GM12891 (cell line): ENCODE measurements around the gene TMEM208.

Source experiments
- DNase-seq: peaks from one replicate; pipeline ENCODE4 v3.0.0; 2011; ENCODE audit warnings: low spot score; ENCODE audit not compliant: insufficient read length
- FAIRE-seq: peaks from 2 replicates; lab custom pipeline; 2011; peaks lifted over from hg19 to GRCh38; lab: Jason Lieb, UNC
- PAX5 ChIP-seq: IDR thresholded peaks from 2 replicates; pipeline ENCODE4 v1.6.1; 2011; ENCODE audit warnings: low read length, moderate library complexity, mild to moderate bottlenecking; ENCODE audit not compliant: insufficient read depth, severe bottlenecking
- POLR2A ChIP-seq: IDR thresholded peaks from 2 replicates; pipeline ENCODE4 v1.6.1; 2011; ENCODE audit warnings: low read depth, low read length, control low read depth
- POLR2AphosphoS5 ChIP-seq: IDR thresholded peaks from 2 replicates; pipeline ENCODE4 v1.6.1; 2011; ENCODE audit warnings: low read depth, low read length, control low read depth
- POU2F2 ChIP-seq: IDR thresholded peaks from 2 replicates; pipeline ENCODE4 v1.6.1; 2011; ENCODE audit warnings: low read depth, mild to moderate bottlenecking, control low read depth, low read length, moderate library complexity
- SPI1 ChIP-seq: IDR thresholded peaks from 2 replicates; pipeline ENCODE4 v1.6.1; 2011; ENCODE audit warnings: low read depth, low read length, control low read depth
- TAF1 ChIP-seq: IDR thresholded peaks from 2 replicates; pipeline ENCODE4 v1.6.1; 2011; ENCODE audit warnings: low read depth, low read length, control low read depth

Gene TMEM208

DNA sequence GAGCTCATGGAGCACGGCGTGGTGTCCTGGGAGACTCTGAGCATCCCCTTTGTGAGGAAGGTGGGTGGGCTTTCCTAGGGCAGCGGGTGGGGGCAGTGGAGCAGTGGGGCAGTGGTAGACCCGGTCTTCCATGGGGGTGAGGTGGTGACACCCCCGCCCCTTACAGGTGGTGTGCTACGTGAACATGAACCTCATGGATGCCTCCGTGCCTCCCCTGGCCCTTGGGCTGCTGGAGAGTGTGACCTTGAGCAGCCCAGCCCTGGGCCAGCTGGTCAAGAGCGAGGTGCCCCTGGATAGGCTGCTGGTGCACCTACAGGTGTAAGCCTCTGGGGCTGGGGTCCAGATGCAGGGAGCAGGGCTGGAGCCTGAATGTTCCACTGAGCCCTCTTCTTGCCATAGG lies 26.4 kb upstream of the TMEM208 start:
- TF ChIP-seq SPI1 (no peak), POU2F2 (no peak), POLR2AphosphoS5 (no peak; the same call in 1 of the 2 replicates), POLR2A (no peak), PAX5 (no peak), TAF1 (no peak)
- FAIRE-seq (no peak), DNase-seq (no peak)

DNA sequence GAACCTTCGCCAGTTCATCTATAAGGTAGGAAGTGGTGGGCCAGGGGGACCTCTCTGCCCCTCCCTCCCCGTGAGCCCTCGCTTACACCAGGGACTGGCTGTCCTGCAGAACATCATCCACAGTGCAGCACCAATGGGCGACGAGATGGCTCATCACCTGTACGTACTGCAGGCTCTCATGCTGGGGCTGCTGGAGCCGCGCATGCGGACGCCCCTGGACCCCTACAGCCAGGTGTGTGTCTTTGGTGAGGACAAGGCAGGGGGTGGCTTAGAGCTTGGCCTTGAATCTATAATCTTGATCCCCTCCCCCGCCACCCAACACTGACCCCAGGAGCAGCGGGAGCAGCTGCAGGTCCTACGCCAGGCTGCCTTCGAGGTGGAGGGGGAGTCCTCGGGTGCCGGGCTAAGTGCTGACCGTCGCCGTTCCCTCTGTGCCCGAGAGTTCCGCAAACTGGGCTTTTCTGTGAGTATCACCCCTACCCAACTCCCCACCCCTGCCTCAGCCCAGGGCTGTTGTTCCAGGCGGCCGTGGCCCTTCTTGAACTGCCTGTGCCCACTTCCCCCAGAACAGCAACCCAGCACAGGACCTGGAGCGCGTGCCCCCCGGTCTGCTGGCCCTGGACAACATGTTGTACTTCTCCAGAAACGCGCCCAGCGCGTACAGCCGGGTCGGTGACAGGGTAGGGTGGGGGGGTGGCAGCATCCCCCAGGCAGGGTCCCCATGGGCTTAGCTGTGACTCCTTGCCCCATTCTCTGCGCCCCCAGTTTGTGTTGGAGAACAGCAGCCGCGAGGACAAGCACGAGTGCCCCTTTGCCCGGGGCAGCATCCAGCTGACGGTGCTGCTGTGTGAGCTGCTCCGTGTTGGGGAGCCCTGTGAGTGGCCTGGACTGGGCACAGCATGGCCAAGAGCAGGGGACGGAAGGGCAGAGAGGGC lies 25.3 kb upstream of the TMEM208 start:
- DNase-seq (no peak), FAIRE-seq (no peak)
- TF ChIP-seq PAX5 (no peak), POLR2A (no peak), POU2F2 (no peak), TAF1 (no peak), SPI1 (no peak), POLR2AphosphoS5 (no peak)

DNA sequence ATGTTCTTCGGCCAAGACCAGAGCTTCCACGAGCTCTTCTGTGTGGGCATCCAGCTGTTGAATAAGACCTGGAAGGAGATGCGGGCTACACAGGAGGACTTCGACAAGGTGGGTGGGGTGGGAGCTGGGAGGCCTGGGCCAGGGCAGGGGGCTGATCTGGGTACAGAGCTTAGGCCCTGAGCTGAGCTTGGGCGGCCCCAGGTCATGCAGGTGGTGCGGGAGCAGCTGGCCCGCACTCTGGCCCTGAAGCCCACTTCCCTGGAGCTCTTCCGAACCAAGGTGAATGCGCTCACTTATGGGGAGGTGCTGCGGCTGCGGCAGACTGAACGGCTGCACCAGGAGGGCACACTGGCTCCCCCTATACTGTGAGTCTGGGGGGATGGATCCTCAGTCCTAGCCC lies 24.5 kb upstream of the TMEM208 start:
- FAIRE-seq (no peak), DNase-seq (no peak)
- TF ChIP-seq SPI1, result no peak
- no peak for TF ChIP-seq POLR2A
- TF ChIP-seq POLR2AphosphoS5, result no peak
- TF ChIP-seq TAF1, result no peak
- TF ChIP-seq PAX5, result no peak
- no peak for TF ChIP-seq POU2F2

DNA sequence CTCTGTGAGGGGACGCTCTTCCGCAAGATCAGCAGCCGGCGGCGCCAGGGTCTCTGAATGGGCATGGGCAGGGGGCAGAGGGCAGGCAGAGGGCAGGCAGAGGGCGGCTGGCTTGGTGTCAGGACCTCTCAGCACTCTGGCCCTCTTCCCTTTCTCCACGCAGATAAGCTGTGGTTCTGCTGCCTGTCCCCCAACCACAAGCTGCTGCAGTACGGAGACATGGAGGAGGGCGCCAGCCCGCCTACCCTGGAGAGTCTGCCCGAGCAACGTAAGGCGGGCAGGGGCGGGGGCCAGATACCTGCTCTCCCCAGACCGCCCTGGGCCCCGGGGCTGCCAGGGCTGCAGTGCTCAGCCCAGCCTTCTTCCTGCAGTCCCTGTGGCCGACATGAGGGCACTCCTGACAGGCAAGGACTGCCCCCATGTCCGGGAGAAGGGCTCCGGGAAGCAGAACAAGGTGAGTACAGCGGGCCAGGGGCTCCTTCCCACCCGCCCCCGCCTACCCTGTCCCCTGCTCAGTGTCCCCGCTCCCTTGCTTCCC lies 23.9 kb upstream of the TMEM208 start:
- no peak for FAIRE-seq
- no peak for DNase-seq

DNA sequence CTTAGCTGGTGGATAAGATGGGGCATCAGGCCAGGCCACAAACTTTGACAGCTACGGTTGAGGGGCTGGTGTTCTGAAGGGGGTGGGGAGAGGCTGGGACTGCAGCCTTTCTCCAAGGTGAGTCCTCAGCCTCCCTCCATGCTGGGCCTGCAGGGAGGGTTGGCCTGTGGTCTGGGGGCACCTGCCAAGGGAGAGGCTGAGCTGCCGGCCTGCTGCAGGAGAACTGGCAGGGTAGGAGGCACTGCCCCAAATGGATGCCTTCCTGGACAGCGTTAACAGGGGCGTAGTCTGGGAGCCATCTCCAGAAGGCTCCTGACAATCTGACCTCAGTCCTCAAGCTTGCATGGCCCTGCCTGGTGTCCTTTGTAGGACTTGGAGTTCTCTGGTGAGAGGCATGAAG lies 22.9 kb upstream of the TMEM208 start:
- TF ChIP-seq SPI1 (no peak), POLR2A (no peak), POU2F2 (no peak)
- no peak for FAIRE-seq
- DNase-seq, result no peak

More for the DNA sequence above, 23.9 kb upstream of the TMEM208 start:
- no peak for TF ChIP-seq POLR2AphosphoS5
- no peak for TF ChIP-seq PAX5
- no peak for TF ChIP-seq POU2F2
- TF ChIP-seq POLR2A, result no peak

DNA sequence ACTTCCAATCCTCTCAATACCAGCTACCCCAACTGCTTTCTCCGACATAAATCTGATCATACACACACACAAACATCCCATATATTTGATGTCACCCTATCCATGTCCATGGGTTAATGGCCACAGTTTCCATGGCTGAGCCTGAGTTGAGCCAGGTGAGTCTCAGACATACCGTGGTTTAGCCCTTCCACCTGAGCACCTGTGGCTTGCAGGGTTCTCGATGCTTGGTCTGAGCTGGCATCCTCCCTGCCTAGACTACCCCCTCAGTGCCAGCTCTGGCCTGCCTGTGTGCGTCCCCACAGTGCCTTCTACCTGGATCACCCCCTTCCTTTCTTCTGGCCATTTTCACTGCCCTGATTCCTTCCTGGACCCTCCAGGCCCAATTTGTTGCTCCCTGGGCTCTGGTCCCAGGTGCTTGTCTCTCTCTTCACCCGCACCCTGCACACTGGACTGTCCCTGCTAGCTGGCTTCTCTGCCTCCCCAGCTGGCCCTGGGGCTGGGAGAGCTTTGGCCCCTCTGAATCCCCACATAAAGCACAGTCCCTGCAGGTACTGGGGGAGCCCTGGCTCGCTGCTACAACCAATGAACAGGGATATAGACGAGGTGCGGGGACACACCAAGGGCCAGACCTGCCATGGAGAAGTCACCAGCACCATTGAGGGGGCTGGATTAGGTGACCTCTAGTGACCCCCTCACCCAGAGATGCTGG lies 20.6 kb upstream of the TMEM208 start:
- FAIRE-seq (no peak), DNase-seq (no peak)
- TF ChIP-seq POLR2A (no peak), PAX5 (no peak), POU2F2 (no peak), POLR2AphosphoS5 (no peak; the same call in 1 of the 2 replicates), SPI1 (no peak), TAF1 (no peak)

DNA sequence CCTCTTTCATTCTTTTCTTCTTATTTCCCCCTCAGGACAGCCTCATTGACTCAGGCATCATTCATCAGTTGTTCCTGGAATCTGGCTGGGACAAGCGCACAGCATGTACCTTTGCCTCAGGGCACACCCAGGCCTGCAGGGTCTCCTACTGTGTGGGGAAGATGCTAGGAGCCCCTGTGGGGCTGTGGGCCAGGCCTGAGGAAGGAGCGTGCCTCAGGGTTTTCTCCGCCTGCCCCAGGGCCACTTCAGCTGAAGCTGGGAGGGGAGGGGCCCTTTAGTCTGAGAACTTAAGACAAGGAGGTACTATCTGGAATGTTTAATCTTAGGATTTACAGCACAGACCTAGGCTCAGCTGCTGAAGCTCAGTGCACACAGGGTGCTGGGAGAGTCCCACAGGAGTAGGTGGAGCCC lies 20.1 kb upstream of the TMEM208 start:
- DNase-seq (no peak), FAIRE-seq (no peak)
- no peak for TF ChIP-seq POLR2A

DNA sequence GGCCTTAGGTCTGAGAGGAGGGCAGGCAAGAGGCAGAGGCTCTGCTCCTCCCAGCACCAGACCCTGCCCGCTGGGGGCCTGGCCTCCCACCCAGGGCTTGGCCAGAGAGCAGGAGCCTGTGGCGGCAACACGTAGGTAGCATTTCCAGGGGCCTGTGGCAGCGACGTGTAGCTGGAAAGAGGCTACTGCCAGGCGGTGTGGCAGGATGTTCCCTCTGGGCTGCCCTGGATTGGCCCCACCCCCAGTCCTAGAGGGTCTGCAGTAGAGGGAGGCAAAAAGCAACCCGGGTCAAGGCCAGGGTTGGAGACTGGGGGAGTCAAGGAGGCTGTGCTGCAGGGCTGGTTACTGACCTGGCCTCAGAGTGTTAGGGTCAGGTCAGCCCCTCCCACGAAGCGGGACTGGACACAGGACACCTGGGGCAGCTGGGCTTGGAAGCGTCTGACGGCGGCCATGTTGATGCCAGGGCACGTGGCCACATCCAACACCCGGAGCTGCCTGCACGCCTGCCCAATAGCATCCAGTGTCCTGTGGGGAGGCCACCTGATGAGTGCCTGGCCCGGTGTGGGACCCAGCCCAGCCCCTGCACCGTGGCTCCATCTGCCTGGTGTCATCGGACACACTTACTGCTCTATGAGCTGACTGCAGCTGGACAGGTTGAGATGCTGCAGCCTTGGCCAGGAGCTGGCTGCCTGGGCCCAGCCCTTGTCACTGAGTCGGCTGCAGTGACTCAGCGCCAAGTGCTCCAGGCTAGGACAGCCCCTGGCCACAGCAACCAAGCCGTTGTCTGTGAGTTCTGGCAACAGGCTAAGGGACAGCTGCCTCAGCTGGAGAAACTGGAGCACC lies 19.5 kb upstream of the TMEM208 start:
- DNase-seq (no peak), FAIRE-seq (no peak)
- peak; percentile 38; the same call in 1 of the 2 replicates for TF ChIP-seq POLR2AphosphoS5
- no peak for TF ChIP-seq PAX5
- TF ChIP-seq POU2F2, result no peak
- TF ChIP-seq SPI1, result no peak

DNA sequence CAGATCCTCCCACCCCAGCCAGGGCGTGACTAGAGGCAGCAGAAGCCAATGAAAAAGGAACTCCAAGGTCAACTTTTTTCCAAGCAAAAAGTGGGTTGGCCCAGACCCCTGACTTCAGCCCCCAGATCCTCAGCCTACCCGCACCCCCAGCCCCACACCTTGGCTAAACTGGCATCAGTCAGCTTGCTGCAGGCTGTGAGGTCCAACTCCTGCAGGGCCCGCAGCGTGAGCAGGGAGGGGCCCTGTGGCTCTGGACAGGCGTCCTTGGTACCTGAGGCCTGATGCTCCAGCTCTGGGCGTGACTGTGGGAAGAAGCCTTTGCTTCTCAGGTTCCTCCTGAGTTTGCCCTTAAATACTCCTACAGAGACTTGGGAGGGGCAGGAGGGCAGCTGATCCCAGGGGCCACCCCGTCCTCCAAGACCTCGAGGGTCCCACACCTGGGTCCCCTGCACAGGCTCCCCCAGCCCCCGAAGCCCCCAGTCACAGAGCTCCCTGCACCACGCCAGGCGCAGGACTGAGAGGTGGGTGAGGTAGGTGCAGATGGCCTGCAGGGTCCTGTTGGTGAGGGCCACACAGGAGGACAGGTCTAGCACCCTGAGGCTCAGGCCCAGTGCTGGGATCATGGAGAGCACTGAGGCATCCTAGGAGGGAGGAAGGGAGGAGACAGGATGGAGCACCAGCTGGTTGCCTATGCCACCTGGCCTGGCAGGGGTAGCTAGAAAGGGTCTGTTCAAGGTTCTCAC lies 18.6 kb upstream of the TMEM208 start:
- TF ChIP-seq POLR2A (0 out of 2 replicates have a peak, but pooled peaks have one; percentile 11), POU2F2 (no peak), PAX5 (no peak)
- no peak for DNase-seq
- FAIRE-seq, result no peak
